Omental fat pad (tissue), 4 donors: ENCODE measurements around the gene COL27A1. TPM values are rescaled to one million over a fixed set of nuclear protein-coding genes. Genes with fewer than 3 reads are reported as not detected.

Source experiments
- ATAC-seq: fragments of 150-250 bp; one replicate; pipeline ENCODE4 v1.9.1; 2016; ENCODE audit warnings: mild to moderate bottlenecking, moderate library complexity; ENCODE audit not compliant: low FRiP score
- DNase-seq: peaks from one replicate; pipeline ENCODE4 v3.0.0-alpha.2; 2019; ENCODE audit warnings: low spot score
- CTCF ChIP-seq, 3 donors: fragments of 450-650 bp; IDR thresholded peaks; one replicate each; pipeline ENCODE4 v1.5.1; 2016 to 2017; ENCODE audit warnings: antibody characterized with exemption in 3 of 3, mild to moderate bottlenecking in 3 of 3, moderate library complexity in 2 of 3
- total RNA-seq, 4 donors: library from RNA; depleted of rRNA; stranded (reverse); fragments of >200 nt; gene quantifications; one replicate each; pipeline ENCODE4 v1.1.0, GENCODE V29; 2016

Gene COL27A1
- total RNA-seq, 4 donors from 2014 or later, result 4.9 to 78.9 (median 10.1) TPM

- ATAC-seq, result no peak
- no peak for TF ChIP-seq CTCF (IDR thresholded peaks at IDR 0.05)
Observed at GRCh38 chr9:114250648-114251047, 95.3 kb downstream of the COL27A1 start.

GRCh38 chr9:114252394-114252793 is 97.1 kb downstream of the COL27A1 start:
- no peak for TF ChIP-seq CTCF (IDR thresholded peaks at IDR 0.05)
- DNase-seq, result no peak
- ATAC-seq, result no peak

More at GRCh38 chr9:114250648-114251047, 95.3 kb downstream of the COL27A1 start:
- no peak for DNase-seq

DNA sequence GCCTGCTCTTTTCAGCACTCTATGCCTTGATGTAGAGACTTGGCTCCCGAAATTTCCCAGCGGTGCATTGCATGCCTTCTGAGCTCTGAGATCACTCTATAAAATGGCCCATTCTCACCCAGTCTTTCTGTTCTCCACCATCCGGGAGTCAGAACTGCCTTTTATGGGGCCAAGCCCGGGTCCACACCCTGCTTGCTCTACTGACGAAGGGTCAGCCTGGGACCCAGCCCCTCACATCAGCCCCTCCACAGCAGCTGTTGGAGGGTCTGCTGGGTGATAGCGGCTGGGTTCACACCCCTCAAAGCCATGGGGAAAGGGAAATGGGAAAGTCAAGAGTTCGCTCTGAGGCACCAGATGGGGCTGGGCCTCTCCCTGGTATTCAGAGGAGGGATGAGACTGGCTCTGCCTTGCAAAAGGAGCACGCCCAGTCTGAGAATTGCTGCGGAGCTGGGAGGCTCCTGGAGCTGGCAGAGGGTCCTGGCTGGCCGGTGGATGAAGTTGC is 101.5 kb downstream of the COL27A1 start:
- no peak for ATAC-seq
- no peak for DNase-seq
- no peak for TF ChIP-seq CTCF (IDR thresholded peaks at IDR 0.05)

- DNase-seq, result no peak
- no peak for TF ChIP-seq CTCF (IDR thresholded peaks at IDR 0.05)
- no peak for ATAC-seq
Observed at GRCh38 chr9:114258218-114258617, 102.9 kb downstream of the COL27A1 start.

DNA sequence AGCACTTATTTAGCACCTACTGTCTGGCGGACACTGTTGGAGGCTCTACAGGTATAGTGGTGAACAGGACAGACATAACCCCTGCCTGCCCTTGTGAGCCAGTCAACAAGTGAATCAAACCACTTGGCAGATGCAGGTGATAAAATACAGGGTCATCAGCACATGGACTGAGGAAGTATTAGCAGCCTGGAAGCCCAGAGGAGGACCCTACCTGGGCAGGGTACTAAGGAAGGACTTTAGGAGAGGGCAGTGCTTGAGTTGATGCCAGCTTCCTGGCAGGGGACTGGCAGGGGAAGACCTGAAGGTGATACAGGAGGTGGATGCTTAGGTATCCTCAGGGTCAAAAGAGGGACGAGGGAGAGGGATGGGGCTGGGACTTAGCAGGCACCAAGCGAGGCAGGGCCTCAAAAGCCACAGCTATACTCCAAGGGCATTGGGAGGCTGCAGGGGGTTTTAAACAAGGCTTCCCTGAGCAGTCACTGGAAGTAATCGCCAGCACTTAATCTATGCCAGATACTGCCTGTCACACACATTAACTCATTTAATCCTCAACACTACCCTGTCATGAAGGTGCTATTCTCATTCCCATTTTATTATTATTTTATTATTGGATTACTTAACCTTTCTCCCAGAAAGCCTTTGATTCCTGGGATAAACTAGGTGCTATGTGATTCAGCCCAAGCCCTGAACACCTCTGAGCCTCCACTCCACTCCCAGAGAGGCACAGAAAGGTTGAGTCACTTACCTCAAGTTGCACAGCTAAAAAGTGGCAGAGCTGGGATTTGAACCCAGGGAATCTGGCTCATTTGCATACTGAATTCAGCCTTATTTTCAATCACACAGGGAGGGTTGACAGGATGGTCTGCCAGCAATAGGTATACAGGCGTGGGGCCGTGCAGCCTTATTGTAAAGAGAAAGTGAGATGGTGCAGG is 103.8 kb downstream of the COL27A1 start:
- no peak for TF ChIP-seq CTCF (IDR thresholded peaks at IDR 0.05)
- DNase-seq (no peak), ATAC-seq (no peak)

- DNase-seq (no peak), ATAC-seq (no peak)
- no peak for TF ChIP-seq CTCF (IDR thresholded peaks at IDR 0.05)
Observed at GRCh38 chr9:114259798-114260523, 104.6 kb downstream of the COL27A1 start.
